ENCODE measurements around the gene GREB1L.
A peak's percentile ranks its signal among the peaks of the same experiment; 100 is the strongest.

GREB1L gene

GRCh38 chr18:21242141-21242779 lies at the start of gene GREB1L:
TSS of gene GREB1L (plus strand) at chr18:21242232. CDS start at chr18:21383519, 141,287 bp downstream.
- H3K27ac ChIP-seq, result peak within 1 kb of the TSS; percentile 51; the same call in 1 of the 2 replicates
- DNase-seq, result peak; percentile 78
- TF ChIP-seq CTCF (IDR thresholded peaks at IDR 0.05; ENCODE audit: low read depth, low read length), result peak; percentile 54
- H3K36me3 ChIP-seq, result no peaks in the 10 kb centered on the region
- H3K4me3 ChIP-seq (ENCODE audit: low read depth, low read length), result peak within 1 kb of the TSS; percentile 70
- H3K27me3 ChIP-seq (ENCODE audit: insufficient read depth, low read depth, severe bottlenecking), result peaks cover 16% of the 10 kb centered on the region
- H3K9me3 ChIP-seq (ENCODE audit: severe bottlenecking), result peaks cover 2% of the 10 kb centered on the region

- Histone ChIP-seq H3K4me3 (ENCODE audit: low read depth, low read length) (no peak overlapping the region), H3K36me3 (no peaks in the 10 kb centered on the region), H3K27ac (no peak overlapping the region), H3K27me3 (ENCODE audit: insufficient read depth, low read depth, severe bottlenecking) (peaks cover 5% of the 10 kb centered on the region), H3K9me3 (ENCODE audit: severe bottlenecking) (no peaks in the 10 kb centered on the region)
- TF ChIP-seq CTCF (IDR thresholded peaks at IDR 0.05; ENCODE audit: low read depth, low read length), result no peak
- DNase-seq, result no peak
Measured at GRCh38 chr18:21192308-21192624, 49.8 kb upstream of the GREB1L start.

- Histone ChIP-seq H3K27ac (no peak overlapping the region), H3K36me3 (no peaks in the 10 kb centered on the region), H3K4me3 (ENCODE audit: low read depth, low read length) (no peak overlapping the region), H3K9me3 (ENCODE audit: severe bottlenecking) (no peaks in the 10 kb centered on the region), H3K27me3 (ENCODE audit: insufficient read depth, low read depth, severe bottlenecking) (peaks cover 2% of the 10 kb centered on the region)
- no peak for DNase-seq
- TF ChIP-seq CTCF (IDR thresholded peaks at IDR 0.05; ENCODE audit: low read depth, low read length), result peak; percentile 29; the same call in 1 of the 2 replicates
Measured at GRCh38 chr18:21194871-21195771, 46.9 kb upstream of the GREB1L start.

GRCh38 chr18:21196426-21196825 lies 45.6 kb upstream of the GREB1L start:
- no peak for TF ChIP-seq CTCF (IDR thresholded peaks at IDR 0.05; ENCODE audit: low read depth, low read length)
- Histone ChIP-seq H3K27ac (no peak overlapping the region), H3K36me3 (no peaks in the 10 kb centered on the region), H3K9me3 (ENCODE audit: severe bottlenecking) (no peaks in the 10 kb centered on the region), H3K4me3 (ENCODE audit: low read depth, low read length) (no peak overlapping the region), H3K27me3 (ENCODE audit: insufficient read depth, low read depth, severe bottlenecking) (peaks cover 2% of the 10 kb centered on the region)
- no peak for DNase-seq

GRCh38 chr18:21203126-21203525 lies 38.9 kb upstream of the GREB1L start:
- H3K27ac ChIP-seq, result no peak overlapping the region
- TF ChIP-seq CTCF (IDR thresholded peaks at IDR 0.05; ENCODE audit: low read depth, low read length), result no peak
- H3K36me3 ChIP-seq, result no peaks in the 10 kb centered on the region
- H3K4me3 ChIP-seq (ENCODE audit: low read depth, low read length), result no peak overlapping the region
- no peaks in the 10 kb centered on the region for H3K27me3 ChIP-seq (ENCODE audit: insufficient read depth, low read depth, severe bottlenecking)
- no peak for DNase-seq
- H3K9me3 ChIP-seq (ENCODE audit: severe bottlenecking), result no peaks in the 10 kb centered on the region
